Fibroblast of lung (primary cell): Measurements from ENCODE around the gene NUAK2. TPM values are rescaled to one million over a fixed set of nuclear protein-coding genes. Genes with fewer than 3 reads are reported as not detected.
"Not testable (repeated sequence)": the region's sequence is repeated elsewhere in the genome, so short reads cannot be mapped to it uniquely, and the experiment has no call there.

Experiments
- DNase-seq, 2 donors: peaks; one replicate each; pipeline versions ENCODE4 v3.0.0 to v3.0.0-alpha.2; 2010; ENCODE audit warnings: low read depth in 2 of 2
- H2AFZ ChIP-seq: 2 replicates; pipeline ENCODE4 v1.5.1; 2012; ENCODE audit warnings: low read length, control low read depth, inconsistent platforms
- H3K27ac ChIP-seq: 2 replicates; pipeline ENCODE4 v1.5.1; 2011; ENCODE audit warnings: low read length, control low read depth; ENCODE audit not compliant: insufficient read depth
- H3K27me3 ChIP-seq: 2 replicates; pipeline ENCODE4 v1.5.1; 2011; ENCODE audit warnings: mild to moderate bottlenecking, low read length; ENCODE audit not compliant: control insufficient read depth, insufficient read depth
- H3K36me3 ChIP-seq: 2 replicates; pipeline ENCODE4 v1.5.1; 2011; ENCODE audit warnings: low read length; ENCODE audit not compliant: control insufficient read depth, insufficient read depth
- H3K4me1 ChIP-seq: 2 replicates; pipeline ENCODE4 v1.5.1; 2011; ENCODE audit warnings: low read length; ENCODE audit not compliant: control insufficient read depth, insufficient read depth; ENCODE audit errors: extremely low read depth
- H3K4me2 ChIP-seq: 2 replicates; pipeline ENCODE4 v1.5.1; 2011; ENCODE audit warnings: low read length, control low read depth; ENCODE audit not compliant: insufficient read depth; ENCODE audit errors: extremely low read depth
- H3K4me3 ChIP-seq, 4 experiments: fragments of 200-600 bp in 1 of 4; sonication (generic) in 1 of 4; replicated peaks in 1 of 4; 2 replicates each; pipeline ENCODE4 v1.5.1; 2011 to 2016; ENCODE audit warnings: low read length in 4 of 4, low read depth in 3 of 4, mild to moderate bottlenecking in 3 of 4, control low read depth in 2 of 4, inconsistent platforms in 1 of 4, mixed read lengths in 1 of 4; ENCODE audit not compliant: insufficient read depth in 1 of 4; ENCODE audit errors: control extremely low read depth in 1 of 4
- H3K79me2 ChIP-seq: 2 replicates; pipeline ENCODE4 v1.5.1; 2012; ENCODE audit warnings: mild to moderate bottlenecking, low read length, inconsistent platforms; ENCODE audit not compliant: control insufficient read depth, insufficient read depth
- H3K9ac ChIP-seq: 2 replicates; pipeline ENCODE4 v1.5.1; 2011; ENCODE audit warnings: mild to moderate bottlenecking, low read length, control low read depth; ENCODE audit not compliant: insufficient read depth
- H3K9me3 ChIP-seq: 2 replicates; pipeline ENCODE4 v1.5.1; 2012; ENCODE audit warnings: low read depth, low read length; ENCODE audit not compliant: control insufficient read depth, insufficient read depth
- H4K20me1 ChIP-seq: 2 replicates; pipeline ENCODE4 v1.5.1; 2011; ENCODE audit warnings: low read length; ENCODE audit not compliant: control insufficient read depth, insufficient read depth; ENCODE audit errors: extremely low read depth
- EZH2 ChIP-seq: IDR thresholded peaks from 2 replicates; pipeline ENCODE4 v1.5.1; 2012; ENCODE audit warnings: low read length, control low read depth, mild to moderate bottlenecking; ENCODE audit errors: missing control alignments
- polyA plus RNA-seq, 2 donors: library from polyadenylated mRNA; depleted of rRNA in 1 of 2; stranded (reverse) in 1 of 2; unstranded in 1 of 2; fragments of >200 nt; gene quantifications; 2 replicates each; pipeline ENCODE4 v1.2.1, GENCODE V29; 2011 to 2012; ENCODE audit warnings: missing spikeins in 1 of 2
- total RNA-seq: library from RNA; depleted of rRNA; stranded (reverse); fragments of >200 nt; gene quantifications from 2 replicates; pipeline ENCODE4 v1.2.1, GENCODE V29; 2014
- TF ChIP-seq, protein P1 (sequence below), 2 donors: IDR thresholded peaks in 1 of 2; conservative IDR thresholded peaks in 1 of 2; 1 replicate in 1 of 2; 2 replicates in 1 of 2; pipeline ENCODE4 v1.5.1; 2011 to 2012; ENCODE audit warnings: low read length in 2 of 2, control low read depth in 1 of 2, inconsistent platforms in 1 of 2, low read depth in 1 of 2, mild to moderate bottlenecking in 1 of 2

NUAK2 gene
- total and polyA plus RNA-seq, 2 donors (not counting 1 experiment from before 2014, with no cell fraction given): 1.7 to 4.9 TPM

DNA sequence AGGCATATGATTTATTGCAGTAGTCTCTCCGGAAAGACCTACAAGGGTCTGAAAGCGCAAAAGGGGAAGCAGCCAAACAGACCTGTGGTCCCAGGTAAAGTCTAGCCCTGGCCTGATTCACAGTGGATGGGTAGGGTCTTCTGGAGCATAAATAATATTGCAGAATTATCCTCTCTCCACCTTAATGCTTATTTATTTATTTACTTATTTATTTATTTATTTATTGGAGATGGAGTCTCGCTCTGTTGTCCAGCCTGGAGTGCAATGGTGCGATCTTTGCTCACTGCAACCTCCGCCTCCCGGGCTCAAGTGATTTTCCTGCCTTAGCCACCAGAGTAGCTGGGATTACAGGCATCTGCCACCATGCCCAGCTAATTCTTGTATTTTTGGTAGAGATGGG, 46.9 kb upstream of the NUAK2 start:
- TF ChIP-seq EZH2: no peak
- TF ChIP-seq, protein P1, sequence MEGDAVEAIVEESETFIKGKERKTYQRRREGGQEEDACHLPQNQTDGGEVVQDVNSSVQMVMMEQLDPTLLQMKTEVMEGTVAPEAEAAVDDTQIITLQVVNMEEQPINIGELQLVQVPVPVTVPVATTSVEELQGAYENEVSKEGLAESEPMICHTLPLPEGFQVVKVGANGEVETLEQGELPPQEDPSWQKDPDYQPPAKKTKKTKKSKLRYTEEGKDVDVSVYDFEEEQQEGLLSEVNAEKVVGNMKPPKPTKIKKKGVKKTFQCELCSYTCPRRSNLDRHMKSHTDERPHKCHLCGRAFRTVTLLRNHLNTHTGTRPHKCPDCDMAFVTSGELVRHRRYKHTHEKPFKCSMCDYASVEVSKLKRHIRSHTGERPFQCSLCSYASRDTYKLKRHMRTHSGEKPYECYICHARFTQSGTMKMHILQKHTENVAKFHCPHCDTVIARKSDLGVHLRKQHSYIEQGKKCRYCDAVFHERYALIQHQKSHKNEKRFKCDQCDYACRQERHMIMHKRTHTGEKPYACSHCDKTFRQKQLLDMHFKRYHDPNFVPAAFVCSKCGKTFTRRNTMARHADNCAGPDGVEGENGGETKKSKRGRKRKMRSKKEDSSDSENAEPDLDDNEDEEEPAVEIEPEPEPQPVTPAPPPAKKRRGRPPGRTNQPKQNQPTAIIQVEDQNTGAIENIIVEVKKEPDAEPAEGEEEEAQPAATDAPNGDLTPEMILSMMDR (conservative IDR thresholded peaks at IDR 0.05 in 1 of 2, IDR thresholded peaks at IDR 0.05 in 1 of 2; ENCODE audit: low read depth in 1 of 2, low read length in 2 of 2): no peak
- Histone ChIP-seq H3K4me2 (no peak overlapping the region), H2AFZ (no peak overlapping the region), H4K20me1 (no peaks in the 10 kb centered on the region), H3K27ac (no peak overlapping the region), H3K36me3 (no peaks in the 10 kb centered on the region), H3K4me1 (peaks cover 4% of the 10 kb centered on the region), H3K9ac (no peak overlapping the region), H3K4me3 (no peak overlapping the region), H3K9me3 (no peaks in the 10 kb centered on the region), H3K27me3 (no peaks in the 10 kb centered on the region), H3K79me2 (no peaks in the 10 kb centered on the region)
- DNase-seq: no peak

DNA sequence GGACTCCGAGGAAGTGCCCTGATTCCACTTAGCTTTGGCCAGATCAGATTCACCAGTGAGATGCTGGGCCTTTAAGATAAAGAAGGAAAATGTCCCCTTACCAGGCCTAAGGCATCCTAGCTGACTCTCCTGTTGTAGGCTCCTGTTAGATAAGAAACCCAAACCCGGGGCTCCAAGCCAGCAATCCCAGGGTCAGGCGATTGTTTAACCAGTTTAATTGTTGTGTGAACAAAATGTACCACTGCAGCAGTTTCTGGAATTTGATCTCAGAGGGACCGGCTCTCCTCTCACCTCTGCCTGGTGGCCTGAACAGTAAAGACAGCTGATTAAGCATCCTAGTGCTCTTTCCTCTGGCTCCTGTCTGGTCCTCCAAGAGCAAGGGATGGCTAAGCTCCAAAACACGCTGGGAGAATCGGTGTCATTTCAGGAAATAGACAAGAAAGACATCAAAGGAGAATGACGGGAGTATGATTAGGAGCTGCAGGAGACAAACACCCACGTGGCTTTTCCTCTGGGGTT, 44.5 kb upstream of the NUAK2 start:
- DNase-seq: peak in 1 of 2 donors; percentile 44
- H4K20me1 ChIP-seq: no peaks in the 10 kb centered on the region
- H3K9ac ChIP-seq: no peak overlapping the region
- no peak overlapping the region for H3K4me3 ChIP-seq
- TF ChIP-seq, protein P1 (conservative IDR thresholded peaks at IDR 0.05 in 1 of 2, IDR thresholded peaks at IDR 0.05 in 1 of 2; ENCODE audit: low read depth in 1 of 2, low read length in 2 of 2): no peak
- TF ChIP-seq EZH2: no peak
- H2AFZ ChIP-seq: no peak overlapping the region
- no peak overlapping the region for H3K27ac ChIP-seq
- peaks cover under 1% of the 10 kb centered on the region for H3K27me3 ChIP-seq
- no peaks in the 10 kb centered on the region for H3K36me3 ChIP-seq
- no peaks in the 10 kb centered on the region for H3K79me2 ChIP-seq
- H3K4me2 ChIP-seq: no peak overlapping the region
- no peaks in the 10 kb centered on the region for H3K9me3 ChIP-seq
- H3K4me1 ChIP-seq: no peaks in the 10 kb centered on the region

DNA sequence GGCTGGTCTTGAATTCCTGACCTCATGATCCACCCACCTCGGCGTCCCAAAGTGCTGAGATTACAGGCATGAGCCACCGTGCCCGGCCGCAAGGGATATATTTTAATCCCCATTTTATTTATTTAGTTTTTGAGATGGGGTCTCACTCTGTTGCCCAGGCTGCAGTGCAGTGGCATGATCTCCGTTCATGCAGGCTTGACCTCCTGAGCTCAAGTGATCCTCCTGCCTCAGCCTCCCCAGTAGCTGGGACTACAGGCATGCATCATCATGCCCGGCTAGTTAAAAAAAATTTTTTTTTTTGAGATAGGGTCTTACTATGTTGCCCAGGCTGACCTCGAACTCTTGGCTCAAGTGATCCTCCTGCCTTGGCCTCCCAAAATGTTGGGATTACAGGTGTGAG, 43.5 kb upstream of the NUAK2 start:
- H3K27me3 ChIP-seq, H3K9ac ChIP-seq, H3K4me2 ChIP-seq, H3K79me2 ChIP-seq, H3K4me1 ChIP-seq, H3K36me3 ChIP-seq, H3K27ac ChIP-seq, DNase-seq, H3K9me3 ChIP-seq, H2AFZ ChIP-seq, H3K4me3 ChIP-seq, H4K20me1 ChIP-seq: not testable (repeated sequence)
